GM23338 (cell line): Measurements from ENCODE around the gene CCDC82. TPM values are rescaled to one million over a fixed set of nuclear protein-coding genes. Genes with fewer than 3 reads are reported as not detected.
A peak's percentile ranks its signal among the peaks of the same experiment; 100 is the strongest.

Experiments
- ATAC-seq: fragments of 200-7000 bp; cut with Tn5 transposase; 3 replicates; pipeline ENCODE4 v1.9.1; 2020
- DNase-seq: peaks from one replicate; pipeline ENCODE4 v3.0.0-alpha.2; 2015; ENCODE audit warnings: low spot score
- H2AFZ ChIP-seq: fragments of 200-600 bp; sonication (generic); 2 replicates; pipeline ENCODE4 v1.8.0; 2016; ENCODE audit warnings: antibody characterized with exemption, mild to moderate bottlenecking, moderate library complexity
- H3F3A ChIP-seq: fragments of 200-600 bp; sonication (generic); replicated peaks from 2 replicates; pipeline ENCODE4 v1.8.0; 2017; ENCODE audit warnings: antibody characterized with exemption, mixed run types, low read depth
- H3K27ac ChIP-seq: fragments of 200-600 bp; sonication (generic); 2 replicates; pipeline ENCODE4 v1.6.1; 2016; ENCODE audit warnings: low read depth
- H3K27me3 ChIP-seq: fragments of 200-600 bp; sonication (generic); 2 replicates; pipeline ENCODE4 v1.8.0; 2016; ENCODE audit warnings: mild to moderate bottlenecking, mixed run types, moderate library complexity; ENCODE audit not compliant: insufficient read depth
- H3K36me3 ChIP-seq: fragments of 200-600 bp; sonication (generic); 2 replicates; pipeline ENCODE4 v1.8.0; 2016; ENCODE audit warnings: mild to moderate bottlenecking; ENCODE audit not compliant: insufficient read depth
- H3K4me1 ChIP-seq: fragments of 200-600 bp; sonication (generic); 2 replicates; pipeline ENCODE4 v1.8.0; 2016; ENCODE audit warnings: mild to moderate bottlenecking, moderate library complexity; ENCODE audit not compliant: insufficient read depth
- H3K4me2 ChIP-seq: fragments of 200-600 bp; sonication (generic); 2 replicates; pipeline ENCODE4 v1.7.1; 2017; ENCODE audit warnings: mixed run types
- H3K4me3 ChIP-seq: fragments of 200-600 bp; sonication (generic); 2 replicates; pipeline ENCODE4 v1.6.1; 2016; ENCODE audit warnings: mixed run types
- H3K79me2 ChIP-seq: fragments of 200-600 bp; sonication (generic); replicated peaks from 2 replicates; pipeline ENCODE4 v1.8.0; 2017; ENCODE audit warnings: mild to moderate bottlenecking; ENCODE audit not compliant: insufficient read depth
- H3K9me2 ChIP-seq: fragments of 200-600 bp; sonication (generic); 2 replicates; pipeline ENCODE4 v1.8.0; 2017; ENCODE audit not compliant: insufficient read depth
- H4K20me1 ChIP-seq: fragments of 200-600 bp; sonication (generic); replicated peaks from 2 replicates; pipeline ENCODE4 v1.8.0; 2017; ENCODE audit warnings: mild to moderate bottlenecking; ENCODE audit not compliant: insufficient read depth
- H3K27ac Mint-ChIP-seq: 2 replicates; pipeline ENCODE4 v1.8.0; 2020; ENCODE audit warnings: inconsistent platforms, mild to moderate bottlenecking, moderate library complexity, mixed read lengths
- H3K27me3 Mint-ChIP-seq: 3 replicates; pipeline ENCODE4 v1.8.0; 2022; ENCODE audit warnings: low read depth, mild to moderate bottlenecking, moderate library complexity, mixed read lengths, inconsistent platforms; ENCODE audit not compliant: insufficient read depth, poor library complexity
- H3K36me3 Mint-ChIP-seq: 3 replicates; pipeline ENCODE4 v1.8.0; 2021; ENCODE audit warnings: low read depth, mild to moderate bottlenecking, inconsistent platforms, moderate library complexity, mixed read lengths
- H3K4me1 Mint-ChIP-seq: 3 replicates; pipeline ENCODE4 v1.8.0; 2020; ENCODE audit warnings: mild to moderate bottlenecking, inconsistent platforms, mixed read lengths
- H3K4me3 Mint-ChIP-seq: 3 replicates; pipeline ENCODE4 v1.8.0; 2021; ENCODE audit warnings: moderate library complexity, mild to moderate bottlenecking, inconsistent platforms, mixed read lengths
- H3K9me3 Mint-ChIP-seq: 3 replicates; pipeline ENCODE4 v1.8.0; 2020; ENCODE audit warnings: moderate library complexity, mild to moderate bottlenecking, inconsistent platforms, mixed read lengths
- ETS1 ChIP-seq: IDR thresholded peaks from 2 replicates; pipeline ENCODE4 v1.6.1; 2016; ENCODE audit warnings: antibody characterized with exemption
- EZH2 ChIP-seq: fragments of 200-600 bp; sonication (generic); IDR thresholded peaks from one replicate; pipeline ENCODE4 v1.8.0; 2017; ENCODE audit warnings: antibody characterized with exemption, mild to moderate bottlenecking, low read depth; ENCODE audit not compliant: unreplicated experiment
- EZH2phosphoT487 ChIP-seq: fragments of 200-600 bp; sonication (generic); IDR thresholded peaks from one replicate; pipeline ENCODE4 v1.8.1; 2018; ENCODE audit warnings: antibody characterized with exemption; ENCODE audit not compliant: unreplicated experiment
- JUNB ChIP-seq: IDR thresholded peaks from one replicate; pipeline ENCODE4 v1.6.1; 2016; ENCODE audit warnings: antibody characterized with exemption; ENCODE audit not compliant: unreplicated experiment
- NANOG ChIP-seq: IDR thresholded peaks from 2 replicates; pipeline ENCODE4 v1.6.1; 2016; ENCODE audit warnings: antibody characterized with exemption, borderline replicate concordance
- POLR2AphosphoS5 ChIP-seq: IDR thresholded peaks from 2 replicates; pipeline ENCODE4 v1.6.1; 2016; ENCODE audit warnings: antibody characterized with exemption, low read depth
- REST ChIP-seq: IDR thresholded peaks from one replicate; pipeline ENCODE4 v1.6.1; 2018; ENCODE audit warnings: antibody characterized with exemption; ENCODE audit not compliant: unreplicated experiment
- STAT1 ChIP-seq: IDR thresholded peaks from one replicate; pipeline ENCODE4 v1.6.1; 2016; ENCODE audit warnings: antibody characterized with exemption; ENCODE audit not compliant: unreplicated experiment
- ZNF114 ChIP-seq: fragments of 250-450 bp; sonication (Bioruptor Pico); IDR thresholded peaks from 2 replicates; pipeline ENCODE4 v1.5.0; 2020; ENCODE audit warnings: mild to moderate bottlenecking, moderate library complexity
- ZNF462 ChIP-seq: fragments of 250-450 bp; sonication (Bioruptor Pico); IDR thresholded peaks from 2 replicates; pipeline ENCODE4 v1.5.0; 2020; ENCODE audit warnings: mild to moderate bottlenecking, moderate library complexity
- polyA plus RNA-seq: library from polyadenylated mRNA; unstranded; fragments of >200 nt; fragmentation: Nextera tagmentation; extraction: Ambion mirVana; gene quantifications from 2 replicates; pipeline ENCODE4 v1.2.1, GENCODE V29; 2016
- total RNA-seq: library from RNA; depleted of rRNA; stranded (reverse); fragments of >200 nt; shearing (Covaris generic); gene quantifications from 2 replicates; pipeline ENCODE4 v1.2.3, GENCODE V29; 2014

The CCDC82 gene
- total and polyA plus RNA-seq, 2 experiments from 2014 or later, result 15.7 to 45.8 TPM

DNA sequence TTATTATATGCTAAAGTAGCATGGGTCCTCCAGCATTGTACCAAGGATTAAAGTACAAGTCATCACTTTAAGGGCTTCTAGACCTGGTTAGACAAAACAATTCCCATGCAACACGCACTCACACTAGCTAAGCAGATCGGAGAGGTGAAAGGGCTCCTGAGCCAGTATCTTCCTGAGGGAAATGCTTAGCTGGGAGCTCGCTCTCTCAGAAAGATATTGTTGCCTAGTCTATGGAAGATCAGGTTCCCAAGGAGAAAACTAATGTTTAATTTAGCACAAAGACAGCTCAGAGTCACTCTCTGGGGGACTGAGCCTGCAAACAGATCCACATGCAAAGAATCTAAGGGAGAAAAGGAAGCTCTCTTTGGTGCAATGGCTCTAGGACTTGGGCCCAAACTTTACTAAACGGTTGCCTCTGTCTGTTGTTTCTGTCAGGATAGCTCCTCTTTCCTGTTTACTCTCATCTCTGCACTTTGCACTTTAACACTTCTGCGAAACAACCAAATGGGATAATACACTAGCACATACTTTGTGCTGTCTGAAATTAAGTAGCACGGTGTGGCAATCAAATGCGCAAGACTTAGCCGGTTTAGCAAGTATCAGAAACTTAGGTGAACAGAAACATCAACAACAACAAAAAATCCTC, 57.5 kb downstream of the CCDC82 start:
- peaks cover 80% of the 10 kb centered on the region for H3K4me1 ChIP-seq
- no peaks in the 10 kb centered on the region for H4K20me1 ChIP-seq
- no peak for TF ChIP-seq EZH2phosphoT487
- TF ChIP-seq ETS1, result no peak
- no peak for TF ChIP-seq JUNB
- no peak for TF ChIP-seq REST
- no peak overlapping the region; the same call in 1 of the 2 replicates for H3K4me3 ChIP-seq
- H3K36me3 Mint-ChIP-seq, result no peaks in the 10 kb centered on the region
- no peaks in the 10 kb centered on the region for H3K9me3 Mint-ChIP-seq
- ATAC-seq (peak; percentile 48), DNase-seq (peak; percentile 25)
- H3K27ac ChIP-seq, result peak overlapping the region; percentile 26
- peak overlapping the region; percentile 30; the same call in 1 of the 2 replicates for H2AFZ ChIP-seq
- peaks cover 60% of the 10 kb centered on the region for H3K79me2 ChIP-seq
- H3K27me3 ChIP-seq, result no peaks in the 10 kb centered on the region
- H3K36me3 ChIP-seq, result no peaks in the 10 kb centered on the region
- H3K4me3 Mint-ChIP-seq, result peak overlapping the region; percentile 2; the same call in 1 of the 3 replicates
- H3K4me2 ChIP-seq, result peak overlapping the region; percentile 0
- peaks cover 4% of the 10 kb centered on the region; the same call in 1 of the 2 replicates for H3K9me2 ChIP-seq
- H3K4me1 Mint-ChIP-seq, result peaks cover 69% of the 10 kb centered on the region
- peak overlapping the region; percentile 79 for H3K27ac Mint-ChIP-seq
- H3F3A ChIP-seq, result 0 out of 2 replicates have a peak, but pooled peaks cover 5% of the 10 kb centered on the region
- H3K27me3 Mint-ChIP-seq, result no peaks in the 10 kb centered on the region

GRCh38 chr11:96331699-96332116, 58.0 kb downstream of the CCDC82 start:
- peak overlapping the region; percentile 26; the same call in 1 of the 2 replicates for H3K27ac ChIP-seq
- peaks cover 68% of the 10 kb centered on the region for H3K4me1 Mint-ChIP-seq
- TF ChIP-seq EZH2phosphoT487, result no peak
- TF ChIP-seq EZH2, result no peak
- no peak for TF ChIP-seq JUNB
- no peak for TF ChIP-seq ZNF462
- no peak for TF ChIP-seq ZNF114 (CRISPR knock-in tag)
- TF ChIP-seq POLR2AphosphoS5, result no peak
- TF ChIP-seq STAT1, result no peak
- TF ChIP-seq NANOG, result no peak

More at GRCh38 chr11:96331699-96332116, 58.0 kb downstream of the CCDC82 start:
- H3K4me3 Mint-ChIP-seq, result peak overlapping the region; percentile 2; the same call in 1 of the 3 replicates
- Histone ChIP-seq H4K20me1 (no peaks in the 10 kb centered on the region), H3K4me3 (no peak overlapping the region), H3K79me2 (peaks cover 60% of the 10 kb centered on the region), H3K9me2 (peaks cover 4% of the 10 kb centered on the region; the same call in 1 of the 2 replicates), H3K27me3 (no peaks in the 10 kb centered on the region), H3K4me1 (peaks cover 79% of the 10 kb centered on the region), H2AFZ (no peak overlapping the region), H3K36me3 (no peaks in the 10 kb centered on the region), H3F3A (0 out of 2 replicates have a peak, but pooled peaks cover 5% of the 10 kb centered on the region), H3K4me2 (peak overlapping the region; percentile 0)
- DNase-seq (no peak), ATAC-seq (no peak)
- H3K27ac Mint-ChIP-seq, result peak overlapping the region; percentile 79; the same call in 1 of the 2 replicates
- H3K36me3 Mint-ChIP-seq, result no peaks in the 10 kb centered on the region
- H3K9me3 Mint-ChIP-seq, result no peaks in the 10 kb centered on the region
- H3K27me3 Mint-ChIP-seq, result no peaks in the 10 kb centered on the region
